HL-60/S4 treated with phorbol 12-myristate 13-acetate at 8.2 ng/mL for 4 days and 3 days (cell line): Measurements from ENCODE around the gene BPIFA2.

Experiments used
- in situ Hi-C: fragments of 300-500 bp; cut with MboI; formaldehyde crosslinking; loops from 2 replicates; pipeline ENCODE4 v1.15.0; 2022; ENCODE audit warnings: low sequenced_read_pairs

Gene BPIFA2

DNA sequence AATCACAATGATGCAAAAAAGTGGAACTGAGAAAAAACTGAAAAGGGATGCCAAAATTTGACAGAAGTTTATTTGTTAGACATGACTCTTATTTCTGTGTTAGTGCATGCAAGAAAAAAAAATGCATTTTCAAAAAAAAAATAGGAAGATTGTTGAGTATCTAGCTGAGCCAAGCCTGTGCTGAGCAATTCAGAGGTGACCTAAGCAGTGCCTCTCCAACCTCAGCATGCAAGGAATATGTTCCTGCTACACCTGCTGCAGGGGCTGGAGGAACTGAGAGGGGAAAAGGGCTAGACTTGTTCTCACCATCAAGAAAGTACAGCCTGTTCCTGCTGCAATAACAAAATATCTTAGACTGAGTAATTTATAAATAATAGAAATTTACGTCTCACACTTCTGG lies 24.0 kb downstream of the BPIFA2 start:
- in situ Hi-C loops: no loop called here

DNA sequence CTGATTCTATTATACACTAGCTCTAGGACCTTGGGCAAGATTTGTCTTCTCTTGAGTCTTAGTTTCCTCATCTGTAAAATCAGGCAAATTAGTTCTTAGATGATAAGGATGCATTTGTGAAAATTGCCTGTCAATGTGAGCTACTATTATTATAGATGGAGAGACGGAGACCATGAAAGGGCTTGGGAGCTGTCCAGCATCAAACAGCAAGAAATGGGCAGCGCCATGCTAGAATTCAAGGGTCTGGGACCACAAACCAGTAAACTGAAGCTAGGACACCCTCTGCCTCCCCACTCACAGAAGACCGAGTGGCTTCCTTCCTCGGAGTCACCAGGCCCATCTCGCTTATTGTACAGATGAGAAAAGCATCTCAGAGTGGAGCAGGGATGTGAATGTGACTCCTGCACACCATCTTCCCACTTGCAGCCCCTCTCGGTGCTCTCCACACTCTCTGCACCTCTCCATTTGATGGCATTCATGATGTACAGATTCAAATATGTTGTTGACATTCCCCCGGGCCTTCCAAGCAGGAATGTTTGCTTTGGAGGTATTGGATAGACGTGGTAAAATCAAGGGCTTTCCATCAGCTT lies 25.0 kb downstream of the BPIFA2 start:
- in situ Hi-C loops: no loop called here

DNA sequence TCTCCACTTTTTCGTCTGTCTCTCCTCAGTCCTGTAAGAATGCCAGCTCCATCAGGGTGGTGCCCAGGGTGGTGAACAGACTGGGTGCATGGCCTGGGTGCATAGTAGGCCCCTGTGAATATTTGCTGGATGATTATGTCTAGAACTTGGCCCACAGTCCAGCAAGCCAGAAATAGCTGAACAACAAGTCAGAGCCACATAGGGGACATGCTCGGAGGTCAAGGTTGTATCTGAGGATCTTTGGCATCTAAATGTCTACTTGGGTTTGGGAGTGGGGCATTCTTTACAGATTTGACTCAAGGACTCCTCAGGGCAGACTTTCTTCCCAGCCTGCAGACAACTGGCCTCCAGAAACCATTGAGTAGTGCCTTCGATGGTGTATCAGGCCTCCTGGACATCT lies 31.1 kb downstream of the BPIFA2 start:
- in situ Hi-C loops: no loop called here

DNA sequence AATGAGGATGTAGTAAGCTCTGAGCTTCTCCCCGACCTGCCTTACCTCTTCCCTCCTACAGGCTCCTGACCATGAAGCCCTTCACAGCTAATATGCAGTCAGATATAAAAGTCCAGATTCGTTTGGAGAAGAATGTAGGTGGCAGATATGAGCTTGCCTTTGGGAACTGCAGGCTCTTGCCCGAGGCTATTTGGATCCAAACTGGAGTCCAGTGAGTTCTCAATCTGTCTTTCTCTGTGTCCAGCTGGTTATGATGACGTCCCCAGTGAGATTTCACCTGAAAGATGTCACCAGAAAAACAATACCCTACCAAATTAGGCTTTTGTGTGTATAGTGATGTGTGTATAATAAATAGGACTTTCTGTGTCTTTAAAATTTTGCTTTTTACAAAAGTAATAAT lies 34.5 kb downstream of the BPIFA2 start:
- in situ Hi-C loops: no loop called here

DNA sequence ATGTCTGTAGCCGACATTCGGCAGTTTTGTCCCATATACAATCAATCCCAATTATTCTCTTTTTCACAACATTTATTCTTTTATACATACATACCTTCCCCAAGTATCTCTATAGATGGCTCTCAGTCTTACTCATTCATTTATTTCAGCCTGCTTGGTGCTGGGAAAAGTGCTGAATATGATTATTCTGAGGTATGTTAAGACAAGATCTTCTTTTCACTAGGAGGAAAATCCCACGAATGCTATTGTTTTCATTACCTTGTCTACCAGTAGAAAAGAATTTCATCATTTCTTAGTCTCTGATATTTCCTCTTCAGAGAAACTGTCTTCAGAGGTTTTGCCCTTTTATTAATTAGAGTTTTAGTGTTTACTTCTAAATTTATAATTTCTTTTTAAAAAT lies 35.5 kb downstream of the BPIFA2 start:
- in situ Hi-C loops: no loop called here

DNA sequence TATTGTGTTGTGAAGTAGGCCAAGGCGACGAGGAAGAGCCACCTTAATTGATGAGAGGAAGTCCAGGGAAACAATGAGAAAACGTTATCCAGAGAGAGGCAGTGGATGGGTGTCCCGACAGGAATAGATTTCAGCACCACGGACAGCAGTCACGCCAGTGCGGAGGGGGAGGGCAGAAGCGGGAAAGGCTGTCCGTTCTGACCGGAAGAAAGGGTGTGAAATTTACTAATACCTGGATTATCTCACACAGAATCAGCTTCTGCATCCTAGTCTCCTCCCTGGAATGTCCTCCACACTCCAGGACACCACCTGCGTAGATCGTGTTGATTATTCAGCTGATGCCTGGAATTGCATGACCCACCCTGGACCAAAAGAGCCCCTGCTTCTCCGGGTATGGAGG lies 41.8 kb downstream of the BPIFA2 start:
- in situ Hi-C loops: no loop called here

DNA sequence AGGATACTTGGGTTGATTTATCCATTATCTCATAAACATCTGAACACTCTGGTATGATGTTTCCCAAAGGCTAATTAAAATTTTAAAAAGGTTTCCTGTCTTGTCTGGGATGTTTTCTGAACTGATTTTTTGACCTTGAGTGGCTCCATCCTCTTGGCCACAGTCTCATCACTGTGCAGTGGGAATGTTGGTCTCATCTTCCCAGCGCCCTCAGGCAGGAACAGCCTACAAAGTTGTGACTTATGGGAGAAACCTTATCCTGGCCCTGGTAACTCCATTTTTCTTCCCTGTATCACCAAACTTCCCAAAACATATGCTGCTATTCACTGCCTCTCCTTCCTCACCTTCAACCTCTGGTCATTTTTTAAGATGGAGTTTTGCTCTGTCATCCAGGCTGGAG lies 42.4 kb downstream of the BPIFA2 start:
- in situ Hi-C loops: no loop called here

DNA sequence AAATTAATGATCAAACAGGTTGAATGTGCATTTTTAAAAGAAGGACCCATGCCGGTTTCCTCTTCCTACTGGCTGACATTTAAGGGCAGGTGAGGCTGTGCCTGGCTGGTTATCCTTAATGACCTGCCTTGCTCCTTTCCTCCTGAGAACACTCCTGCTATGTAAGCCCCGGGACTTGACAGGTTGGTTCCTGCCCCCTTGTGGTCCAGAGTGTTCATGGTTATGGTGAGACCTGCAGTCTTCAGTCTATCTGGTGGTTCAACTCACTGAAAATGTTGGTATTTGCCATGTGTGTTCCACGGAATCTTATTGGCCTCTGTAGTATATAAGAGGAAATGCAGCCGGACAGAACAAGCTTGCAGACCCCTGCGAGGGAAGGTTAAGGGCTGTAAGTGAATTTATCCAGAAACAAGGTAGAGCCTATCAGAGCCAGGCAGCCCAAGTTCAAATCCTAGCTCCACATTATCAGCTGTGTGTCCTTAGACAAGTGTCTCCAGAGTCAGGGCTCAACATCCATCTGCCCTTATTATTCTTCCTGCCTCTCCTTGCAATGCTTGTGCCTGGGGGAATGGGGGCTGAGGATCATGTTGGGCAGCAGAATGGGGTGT lies 44.0 kb downstream of the BPIFA2 start:
- in situ Hi-C loops: no loop called here

DNA sequence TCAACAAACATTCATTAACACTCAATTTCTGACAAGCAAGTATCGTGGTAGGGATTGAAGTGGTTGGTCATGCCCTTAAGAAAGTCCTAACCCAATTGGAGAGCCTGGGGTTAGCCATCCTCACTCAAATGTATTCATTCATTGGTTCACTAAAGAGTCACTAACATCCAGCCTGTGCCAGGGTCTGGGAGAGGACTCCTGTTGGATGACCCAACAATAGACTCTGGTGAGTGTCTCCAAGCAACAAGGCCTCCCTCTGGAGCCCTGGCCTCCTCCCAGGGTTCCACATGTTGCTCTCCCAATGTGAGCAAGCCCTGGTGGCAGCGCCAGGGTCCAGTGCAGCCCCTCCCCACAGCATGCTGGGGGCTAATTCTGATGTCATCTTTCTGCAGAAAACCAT lies 49.1 kb downstream of the BPIFA2 start, which contains the start of gene BPIFA3:
Gene BPIFA3, plus strand, starts transcription at position 301 of the 400 bp plus-strand sequence. CDS start 185 bp downstream, outside the sequence.
- in situ Hi-C loops: no loop called here

DNA sequence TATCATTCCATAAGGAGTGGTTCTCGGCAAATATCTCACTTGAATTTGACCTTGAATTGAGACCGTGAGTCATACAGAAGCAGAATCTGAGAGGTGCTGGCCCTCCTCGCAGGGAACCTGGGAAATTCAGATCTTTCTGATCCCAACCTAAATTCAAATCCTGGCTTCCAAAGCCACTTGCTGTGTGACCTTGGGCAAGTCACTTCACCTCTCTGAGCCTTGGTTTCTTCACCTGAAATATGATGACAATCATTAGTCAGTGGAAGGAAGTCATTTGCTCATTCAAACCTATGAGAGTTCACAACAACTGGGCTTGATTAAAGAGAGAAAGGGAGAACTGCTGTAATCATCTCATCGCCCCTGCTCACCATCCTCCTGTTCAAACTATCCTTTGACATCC lies 56.4 kb downstream of the BPIFA2 start:
- in situ Hi-C loops: no loop called here

DNA sequence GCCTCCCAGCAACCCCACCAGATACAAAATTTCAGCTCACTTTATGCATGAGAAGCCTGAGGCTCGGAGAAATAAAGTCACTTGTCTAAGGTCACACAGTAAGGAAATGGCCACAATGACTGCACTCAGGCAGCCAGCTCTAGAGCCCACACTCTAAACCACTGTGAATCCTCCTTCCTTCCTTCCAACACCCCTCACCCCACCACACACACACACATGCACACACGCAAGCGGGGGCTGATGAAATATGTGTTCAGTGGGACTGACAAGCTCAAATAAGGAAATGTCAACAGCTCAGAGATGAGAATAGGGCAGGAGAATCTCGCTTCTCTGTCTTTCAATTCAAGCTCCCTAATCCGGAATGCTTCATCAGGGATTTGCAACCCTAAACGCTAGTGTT lies 61.9 kb downstream of the BPIFA2 start:
- in situ Hi-C loops: no loop called here
